SK-N-SH (cell line): ENCODE results near the gene PSMC3IP. TPM values are rescaled to one million over a fixed set of nuclear protein-coding genes. Genes with fewer than 3 reads are reported as not detected.

Source experiments
- CTCF ChIA-PET: fragments of 300-600, 350-600 bp; formaldehyde crosslinking; extraction: SDS; loops from one replicate; lab custom pipeline; 2021; lab: Yijun Ruan, JAX
- POLR2A ChIA-PET: fragments of 350-600 bp; sonication (Branson Sonifier 250); formaldehyde crosslinking; extraction: SDS; loops from one replicate; lab custom pipeline; 2020; ENCODE audit warnings: antibody characterized with exemption, inconsistent platforms; lab: Yijun Ruan, JAX
- DNase-seq: peaks from one replicate; pipeline ENCODE4 v3.0.0; 2012
- H2AFZ ChIP-seq: fragments of 200-600 bp; sonication (generic); 2 replicates; pipeline ENCODE4 v1.8.1; 2016; ENCODE audit warnings: antibody characterized with exemption, mild to moderate bottlenecking, low read depth
- H3F3A ChIP-seq: fragments of 200-600 bp; sonication (generic); replicated peaks from 2 replicates; pipeline ENCODE3; 2016; ENCODE audit warnings: antibody characterized with exemption, mild to moderate bottlenecking; ENCODE audit not compliant: insufficient read depth
- H3K27ac ChIP-seq, 2 experiments: fragments of 200-500 bp in 1 of 2; fragments of 200-600 bp in 1 of 2; sonication (Bioruptor generic) in 1 of 2; sonication (generic), shearing (Covaris generic) in 1 of 2; 2 replicates each; pipeline versions ENCODE4 v1.5.1 to v1.6.1; 2014 to 2016; ENCODE audit warnings: low read depth in 2 of 2, inconsistent platforms in 1 of 2, low read length in 1 of 2, mild to moderate bottlenecking in 1 of 2, mixed read lengths in 1 of 2
- H3K27me3 ChIP-seq: fragments of 200-600 bp; sonication (generic), shearing (Covaris generic); 2 replicates; pipeline ENCODE4 v1.6.1; 2016; ENCODE audit warnings: mixed run types; ENCODE audit not compliant: insufficient read depth
- H3K36me3 ChIP-seq, 2 experiments: fragments of 200-500 bp in 1 of 2; fragments of 200-600 bp in 1 of 2; sonication (Bioruptor generic) in 1 of 2; sonication (generic) in 1 of 2; replicated peaks in 1 of 2; 2 replicates each; pipeline versions ENCODE3 to v1.5.1; 2014 to 2016; ENCODE audit warnings: low read length in 1 of 2, mild to moderate bottlenecking in 1 of 2; ENCODE audit not compliant: insufficient read depth in 2 of 2, control insufficient read depth in 1 of 2
- H3K4me1 ChIP-seq, 2 experiments: fragments of 200-500 bp in 1 of 2; fragments of 200-600 bp in 1 of 2; sonication (Bioruptor generic) in 1 of 2; sonication (generic), shearing (Covaris generic) in 1 of 2; 2 replicates each; pipeline versions ENCODE4 v1.5.1 to v1.6.1; 2014 to 2016; ENCODE audit warnings: low read depth in 1 of 2, low read length in 1 of 2, mixed run types in 1 of 2; ENCODE audit not compliant: insufficient read depth in 2 of 2, control insufficient read depth in 1 of 2
- H3K4me2 ChIP-seq: fragments of 200-600 bp; sonication (generic), shearing (Covaris generic); 2 replicates; pipeline ENCODE4 v1.6.1; 2017; ENCODE audit warnings: mixed run types
- H3K4me3 ChIP-seq, 2 experiments: fragments of 200-500 bp in 1 of 2; fragments of 200-600 bp in 1 of 2; sonication (Bioruptor generic) in 1 of 2; sonication (generic), shearing (Covaris generic) in 1 of 2; 2 replicates each; pipeline versions ENCODE4 v1.5.1 to v1.8.1; 2014 to 2016; ENCODE audit warnings: low read depth in 2 of 2, inconsistent platforms in 1 of 2, low read length in 1 of 2, mild to moderate bottlenecking in 1 of 2, mixed read lengths in 1 of 2, moderate library complexity in 1 of 2
- H3K79me2 ChIP-seq: fragments of 200-600 bp; sonication (generic); 2 replicates; pipeline ENCODE4 v1.8.1; 2017; ENCODE audit warnings: mild to moderate bottlenecking; ENCODE audit not compliant: insufficient read depth
- H3K9ac ChIP-seq: fragments of 200-600 bp; sonication (generic); 2 replicates; pipeline ENCODE4 v1.6.1; 2017; ENCODE audit warnings: mixed run types
- H3K9me2 ChIP-seq: fragments of 200-600 bp; sonication (generic); 2 replicates; pipeline ENCODE4 v1.6.1; 2017; ENCODE audit warnings: mixed run types
- H3K9me3 ChIP-seq: fragments of 200-600 bp; sonication (generic); 2 replicates; pipeline ENCODE4 v1.6.1; 2017; ENCODE audit warnings: mixed run types, mild to moderate bottlenecking, moderate library complexity
- H4K20me1 ChIP-seq: fragments of 200-600 bp; sonication (generic); 2 replicates; pipeline ENCODE4 v1.6.1; 2017; ENCODE audit warnings: mild to moderate bottlenecking, mixed run types; ENCODE audit not compliant: insufficient read depth
- CHD2 ChIP-seq: fragments of 150-350 bp; IDR thresholded peaks from 2 replicates; pipeline ENCODE4 v1.6.1; 2018; ENCODE audit warnings: low read length; ENCODE audit not compliant: partially characterized antibody
- ELF1 ChIP-seq: IDR thresholded peaks from 2 replicates; pipeline ENCODE4 v1.4.0; 2012
- FOSL2 ChIP-seq: IDR thresholded peaks from 2 replicates; pipeline ENCODE4 v1.4.0; 2012; ENCODE audit warnings: low read depth, mild to moderate bottlenecking, moderate library complexity, borderline replicate concordance
- FOXJ3 ChIP-seq: sonication (generic); formaldehyde crosslinking; IDR thresholded peaks from 2 replicates; pipeline ENCODE4 v1.5.1; 2020; ENCODE audit warnings: mild to moderate bottlenecking, missing genetic modification reagents
- FOXM1 ChIP-seq: IDR thresholded peaks from 2 replicates; pipeline ENCODE4 v1.4.0; 2012; ENCODE audit warnings: low read depth, mild to moderate bottlenecking
- GABPA ChIP-seq: IDR thresholded peaks from 2 replicates; pipeline ENCODE4 v1.4.0; 2012; ENCODE audit warnings: low read depth, mild to moderate bottlenecking
- MXI1 ChIP-seq: IDR thresholded peaks from 2 replicates; pipeline ENCODE4 v1.6.1; 2012; ENCODE audit warnings: mild to moderate bottlenecking, low read depth, low read length, improper control_type of control experiment
- NFIC ChIP-seq: IDR thresholded peaks from 2 replicates; pipeline ENCODE4 v1.4.0; 2012; ENCODE audit warnings: borderline replicate concordance
- NRF1 ChIP-seq: IDR thresholded peaks from 2 replicates; pipeline ENCODE4 v1.6.1; 2012; ENCODE audit warnings: low read depth, mild to moderate bottlenecking, low read length
- POLR2AphosphoS5 ChIP-seq: IDR thresholded peaks from 2 replicates; pipeline ENCODE4 v1.6.1; 2012; ENCODE audit warnings: low read depth, low read length
- RFX5 ChIP-seq: IDR thresholded peaks from 2 replicates; pipeline ENCODE4 v1.6.1; 2012; ENCODE audit warnings: mild to moderate bottlenecking, improper control_type of control experiment, low read length
- RXRA ChIP-seq: IDR thresholded peaks from 2 replicates; pipeline ENCODE4 v1.4.0; 2012; ENCODE audit warnings: low read depth, mild to moderate bottlenecking, borderline replicate concordance
- SIN3A ChIP-seq: IDR thresholded peaks from 2 replicates; pipeline ENCODE4 v1.6.1; 2012; ENCODE audit warnings: low read depth, mild to moderate bottlenecking, low read length, moderate library complexity, borderline replicate concordance
- TAF1 ChIP-seq: IDR thresholded peaks from 2 replicates; pipeline ENCODE4 v1.6.1; 2012; ENCODE audit warnings: low read depth, mild to moderate bottlenecking, low read length, moderate library complexity, borderline replicate concordance
- TEAD4 ChIP-seq: IDR thresholded peaks from 2 replicates; pipeline ENCODE4 v1.4.0; 2012; ENCODE audit warnings: mild to moderate bottlenecking, borderline replicate concordance; ENCODE audit not compliant: insufficient read depth
- YY1 ChIP-seq: IDR thresholded peaks from 2 replicates; pipeline ENCODE4 v1.4.0; 2012; ENCODE audit warnings: low read depth, mild to moderate bottlenecking
- ZBTB33 ChIP-seq: IDR thresholded peaks from 2 replicates; pipeline ENCODE4 v1.4.0; 2012; ENCODE audit warnings: low read depth, borderline replicate concordance
- WGBS: methylation state at CpG from one replicate; pipeline ENCODE4 v1.1.6; 2017; ENCODE audit warnings: low lambda C conversion rate; 5-methylcytosine and 5-hydroxymethylcytosine counted together
- polyA plus RNA-seq, 3 experiments: library from polyadenylated mRNA; depleted of rRNA; stranded (reverse); fragments of >200 nt; gene quantifications; 2 replicates each; pipeline ENCODE4 v1.2.3, GENCODE V29; 2012
- TF ChIP-seq, protein P1 (sequence below): fragments of 150-350 bp; IDR thresholded peaks from 2 replicates; pipeline ENCODE4 v1.6.1; 2017; ENCODE audit warnings: antibody characterized with exemption, low read length, low read depth, borderline replicate concordance
- TF ChIP-seq, protein P2 (sequence below): fragments of 200-600 bp; sonication (generic); IDR thresholded peaks from 2 replicates; pipeline ENCODE4 v1.6.1; 2017; ENCODE audit warnings: antibody characterized with exemption, mild to moderate bottlenecking, moderate library complexity
- TF ChIP-seq, protein P3 (sequence below): IDR thresholded peaks from 2 replicates; pipeline ENCODE4 v1.6.1; 2012; ENCODE audit warnings: mild to moderate bottlenecking, low read depth, low read length, moderate library complexity
- TF ChIP-seq, protein P4 (sequence below): IDR thresholded peaks from 2 replicates; pipeline ENCODE4 v1.4.0; 2012; ENCODE audit warnings: low read depth

Gene PSMC3IP, protein sequence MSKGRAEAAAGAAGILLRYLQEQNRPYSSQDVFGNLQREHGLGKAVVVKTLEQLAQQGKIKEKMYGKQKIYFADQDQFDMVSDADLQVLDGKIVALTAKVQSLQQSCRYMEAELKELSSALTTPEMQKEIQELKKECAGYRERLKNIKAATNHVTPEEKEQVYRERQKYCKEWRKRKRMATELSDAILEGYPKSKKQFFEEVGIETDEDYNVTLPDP
- 14.2 and 17.3 TPM in 2 replicates for polyA plus RNA-seq (2012; rRNA removed)
- polyA plus RNA-seq (2012; cell fraction: cytosol; rRNA removed) = 15.8 and 20.1 TPM in 2 replicates
- 23.6 and 31.7 TPM in 2 replicates for polyA plus RNA-seq (2012; cell fraction: nucleus; rRNA removed)

DNA sequence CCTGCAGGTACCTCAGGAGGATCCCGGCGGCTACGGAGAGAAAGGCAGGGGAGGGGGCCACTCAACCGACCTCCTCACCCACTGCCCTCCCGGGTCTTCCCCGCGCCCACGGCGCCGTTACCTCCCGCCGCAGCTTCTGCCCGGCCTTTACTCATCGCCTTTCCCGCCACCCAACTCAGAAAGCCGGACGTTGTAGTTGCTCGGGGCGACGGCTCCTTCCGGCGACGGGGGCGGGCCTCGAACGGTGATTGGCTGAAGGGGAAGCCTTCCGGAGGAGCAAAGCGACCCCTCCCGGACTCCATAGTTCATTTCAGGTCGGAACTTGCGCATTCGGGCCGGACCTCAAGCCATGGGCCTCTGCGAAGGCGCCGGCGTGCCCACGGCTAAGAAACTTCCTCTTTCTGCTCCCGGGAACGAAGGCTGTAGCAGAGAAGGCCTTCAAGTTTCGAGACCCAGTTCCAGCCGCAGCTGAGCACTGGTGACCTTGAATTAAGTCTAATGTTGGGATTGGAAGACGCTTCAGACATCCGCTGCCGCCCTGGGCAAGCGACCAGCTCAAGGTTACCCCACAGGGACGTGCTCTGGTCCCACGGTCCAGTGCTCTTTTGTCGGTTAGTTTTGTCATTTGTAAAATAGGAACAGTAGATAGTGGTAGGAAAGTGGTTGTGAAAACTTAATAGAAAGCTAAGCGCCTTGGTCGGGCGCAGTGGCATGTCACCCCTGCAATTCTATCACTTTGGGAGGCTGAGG, at the start of gene PSMC3IP:
TSS of gene PSMC3IP (minus strand) at position 198 of the 750 bp plus-strand sequence. CDS start at position 155, 43 bp downstream.
- 1% methylated on average over 31 of the region's 52 CpGs for WGBS
- ChIA-PET CTCF (interaction anchor here (0.7 to 8.3 kb wide), 61 partner anchors 10 to 421 kb away, joined by 3 to 221 read pairs (median 5); partner anchors contain the start of genes CCR10, CNTD1, CNTNAP1 and COA3), POLR2A (interaction anchor here (0.8 to 3.1 kb wide), 14 partner anchors 8 to 246 kb away, joined by 3 to 63 read pairs (median 4); partner anchors contain the start of genes BECN1, CNTNAP1, MLX and PLEKHH3)
- TF ChIP-seq ELF1 = peak; percentile 58
- no peak for TF ChIP-seq FOXJ3 (CRISPR knock-in tag)
- no peak for TF ChIP-seq FOSL2
- TF ChIP-seq, protein P1, sequence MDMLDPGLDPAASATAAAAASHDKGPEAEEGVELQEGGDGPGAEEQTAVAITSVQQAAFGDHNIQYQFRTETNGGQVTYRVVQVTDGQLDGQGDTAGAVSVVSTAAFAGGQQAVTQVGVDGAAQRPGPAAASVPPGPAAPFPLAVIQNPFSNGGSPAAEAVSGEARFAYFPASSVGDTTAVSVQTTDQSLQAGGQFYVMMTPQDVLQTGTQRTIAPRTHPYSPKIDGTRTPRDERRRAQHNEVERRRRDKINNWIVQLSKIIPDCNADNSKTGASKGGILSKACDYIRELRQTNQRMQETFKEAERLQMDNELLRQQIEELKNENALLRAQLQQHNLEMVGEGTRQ = no peak
- TF ChIP-seq YY1 = peak; percentile 53; the same call in 1 of the 2 replicates
- peak; percentile 82 for TF ChIP-seq CHD2
- no peak; the same call in 1 of the 2 replicates for TF ChIP-seq RXRA
- TF ChIP-seq, protein P2, sequence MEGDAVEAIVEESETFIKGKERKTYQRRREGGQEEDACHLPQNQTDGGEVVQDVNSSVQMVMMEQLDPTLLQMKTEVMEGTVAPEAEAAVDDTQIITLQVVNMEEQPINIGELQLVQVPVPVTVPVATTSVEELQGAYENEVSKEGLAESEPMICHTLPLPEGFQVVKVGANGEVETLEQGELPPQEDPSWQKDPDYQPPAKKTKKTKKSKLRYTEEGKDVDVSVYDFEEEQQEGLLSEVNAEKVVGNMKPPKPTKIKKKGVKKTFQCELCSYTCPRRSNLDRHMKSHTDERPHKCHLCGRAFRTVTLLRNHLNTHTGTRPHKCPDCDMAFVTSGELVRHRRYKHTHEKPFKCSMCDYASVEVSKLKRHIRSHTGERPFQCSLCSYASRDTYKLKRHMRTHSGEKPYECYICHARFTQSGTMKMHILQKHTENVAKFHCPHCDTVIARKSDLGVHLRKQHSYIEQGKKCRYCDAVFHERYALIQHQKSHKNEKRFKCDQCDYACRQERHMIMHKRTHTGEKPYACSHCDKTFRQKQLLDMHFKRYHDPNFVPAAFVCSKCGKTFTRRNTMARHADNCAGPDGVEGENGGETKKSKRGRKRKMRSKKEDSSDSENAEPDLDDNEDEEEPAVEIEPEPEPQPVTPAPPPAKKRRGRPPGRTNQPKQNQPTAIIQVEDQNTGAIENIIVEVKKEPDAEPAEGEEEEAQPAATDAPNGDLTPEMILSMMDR = peak; percentile 52
- TF ChIP-seq SIN3A = peak; percentile 97
- peak; percentile 57 for TF ChIP-seq NRF1
- no peak; the same call in 1 of the 2 replicates for TF ChIP-seq NFIC
- peak; percentile 82 for TF ChIP-seq MXI1
- TF ChIP-seq, protein P3, sequence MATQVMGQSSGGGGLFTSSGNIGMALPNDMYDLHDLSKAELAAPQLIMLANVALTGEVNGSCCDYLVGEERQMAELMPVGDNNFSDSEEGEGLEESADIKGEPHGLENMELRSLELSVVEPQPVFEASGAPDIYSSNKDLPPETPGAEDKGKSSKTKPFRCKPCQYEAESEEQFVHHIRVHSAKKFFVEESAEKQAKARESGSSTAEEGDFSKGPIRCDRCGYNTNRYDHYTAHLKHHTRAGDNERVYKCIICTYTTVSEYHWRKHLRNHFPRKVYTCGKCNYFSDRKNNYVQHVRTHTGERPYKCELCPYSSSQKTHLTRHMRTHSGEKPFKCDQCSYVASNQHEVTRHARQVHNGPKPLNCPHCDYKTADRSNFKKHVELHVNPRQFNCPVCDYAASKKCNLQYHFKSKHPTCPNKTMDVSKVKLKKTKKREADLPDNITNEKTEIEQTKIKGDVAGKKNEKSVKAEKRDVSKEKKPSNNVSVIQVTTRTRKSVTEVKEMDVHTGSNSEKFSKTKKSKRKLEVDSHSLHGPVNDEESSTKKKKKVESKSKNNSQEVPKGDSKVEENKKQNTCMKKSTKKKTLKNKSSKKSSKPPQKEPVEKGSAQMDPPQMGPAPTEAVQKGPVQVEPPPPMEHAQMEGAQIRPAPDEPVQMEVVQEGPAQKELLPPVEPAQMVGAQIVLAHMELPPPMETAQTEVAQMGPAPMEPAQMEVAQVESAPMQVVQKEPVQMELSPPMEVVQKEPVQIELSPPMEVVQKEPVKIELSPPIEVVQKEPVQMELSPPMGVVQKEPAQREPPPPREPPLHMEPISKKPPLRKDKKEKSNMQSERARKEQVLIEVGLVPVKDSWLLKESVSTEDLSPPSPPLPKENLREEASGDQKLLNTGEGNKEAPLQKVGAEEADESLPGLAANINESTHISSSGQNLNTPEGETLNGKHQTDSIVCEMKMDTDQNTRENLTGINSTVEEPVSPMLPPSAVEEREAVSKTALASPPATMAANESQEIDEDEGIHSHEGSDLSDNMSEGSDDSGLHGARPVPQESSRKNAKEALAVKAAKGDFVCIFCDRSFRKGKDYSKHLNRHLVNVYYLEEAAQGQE = no peak
- TF ChIP-seq TEAD4 = no peak
- no peak for TF ChIP-seq ZBTB33
- TF ChIP-seq GABPA = peak; percentile 92
- peak; percentile 88 for TF ChIP-seq POLR2AphosphoS5
- TF ChIP-seq FOXM1 = no peak
- TF ChIP-seq RFX5 = no peak
- TF ChIP-seq, protein P4, sequence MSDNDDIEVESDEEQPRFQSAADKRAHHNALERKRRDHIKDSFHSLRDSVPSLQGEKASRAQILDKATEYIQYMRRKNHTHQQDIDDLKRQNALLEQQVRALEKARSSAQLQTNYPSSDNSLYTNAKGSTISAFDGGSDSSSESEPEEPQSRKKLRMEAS = peak; percentile 69
- no peak for TF ChIP-seq TAF1

More for the DNA sequence above, at the start of gene PSMC3IP:
- H3K4me2 ChIP-seq = peak within 1 kb of the TSS; percentile 95
- H3K9me3 ChIP-seq = no peaks in the 10 kb centered on the region
- peak; percentile 96 for DNase-seq
- peaks cover 36% of the 10 kb centered on the region for H3F3A ChIP-seq
- peaks cover 7 to 8% of the 10 kb centered on the region in 2 experiments; a peak in 2 of 4 replicates for H3K4me1 ChIP-seq
- H3K36me3 ChIP-seq = peaks cover 32 to 42% of the 10 kb centered on the region in 2 experiments
- peak within 1 kb of the TSS; percentile 61 for H2AFZ ChIP-seq
- peak within 1 kb of the TSS; percentile 87 for H3K9ac ChIP-seq
- peak within 1 kb of the TSS; percentile 80 to 89 for H3K27ac ChIP-seq
- H3K9me2 ChIP-seq = no peaks in the 10 kb centered on the region
- no peaks in the 10 kb centered on the region for H4K20me1 ChIP-seq
- peaks cover 55% of the 10 kb centered on the region for H3K79me2 ChIP-seq
- H3K4me3 ChIP-seq = peak within 1 kb of the TSS; percentile 77 to 91
- no peaks in the 10 kb centered on the region for H3K27me3 ChIP-seq
